ENCODE data around the gene IGFL3. TPM values are rescaled to one million over a fixed set of nuclear protein-coding genes. Genes with fewer than 3 reads are reported as not detected.

The IGFL3 gene
- polyA plus RNA-seq, 1 donor from 2014 or later: not detected

GRCh38 chr19:46160233-46160775, 35.8 kb upstream of the IGFL3 start:
- no peak for TF ChIP-seq REST (IDR thresholded peaks at IDR 0.05; ENCODE audit: borderline replicate concordance)
- Histone ChIP-seq H3K4me3 (ENCODE audit: low read length) (no peak overlapping the region), H2AFZ (ENCODE audit: low read depth, low read length) (no peak overlapping the region), H3K27me3 (ENCODE audit: insufficient read depth, low read depth, low read length) (no peaks in the 10 kb centered on the region), H3K27ac (ENCODE audit: low read length) (no peak overlapping the region), H3K36me3 (ENCODE audit: insufficient read depth, low read length) (no peaks in the 10 kb centered on the region), H3K4me2 (ENCODE audit: low read length) (no peak overlapping the region), H4K20me1 (ENCODE audit: insufficient read depth) (no peaks in the 10 kb centered on the region), H3K9ac (ENCODE audit: low read length) (no peak overlapping the region), H3K79me2 (replicated peaks; ENCODE audit: insufficient read depth, low read length) (no peaks in the 10 kb centered on the region), H3K9me3 (ENCODE audit: low read length) (no peaks in the 10 kb centered on the region), H3K9me2 (ENCODE audit: insufficient read depth, low read length) (no peaks in the 10 kb centered on the region), H3F3A (ENCODE audit: insufficient read depth, low read length, poor library complexity, severe bottlenecking) (no peaks in the 10 kb centered on the region)

GRCh38 chr19:46159418-46160232, 35.1 kb upstream of the IGFL3 start:
- Histone ChIP-seq H3K36me3 (ENCODE audit: insufficient read depth, low read length) (no peaks in the 10 kb centered on the region), H3K27me3 (ENCODE audit: insufficient read depth, low read depth, low read length) (no peaks in the 10 kb centered on the region), H3K9me2 (ENCODE audit: insufficient read depth, low read length) (no peaks in the 10 kb centered on the region), H3K9me3 (ENCODE audit: low read length) (no peaks in the 10 kb centered on the region), H4K20me1 (ENCODE audit: insufficient read depth) (no peaks in the 10 kb centered on the region), H3K79me2 (replicated peaks; ENCODE audit: insufficient read depth, low read length) (no peaks in the 10 kb centered on the region), H3K9ac (ENCODE audit: low read length) (no peak overlapping the region), H2AFZ (ENCODE audit: low read depth, low read length) (no peak overlapping the region), H3K4me2 (ENCODE audit: low read length) (no peak overlapping the region), H3K27ac (ENCODE audit: low read length) (no peak overlapping the region), H3F3A (ENCODE audit: insufficient read depth, low read length, poor library complexity, severe bottlenecking) (no peaks in the 10 kb centered on the region), H3K4me3 (ENCODE audit: low read length) (no peak overlapping the region)
- no peak for TF ChIP-seq RAD21 (conservative IDR thresholded peaks at IDR 0.05)
- TF ChIP-seq MXI1 (conservative IDR thresholded peaks at IDR 0.05; ENCODE audit: poor library complexity, severe bottlenecking): no peak
- no peak for TF ChIP-seq TAF1 (IDR thresholded peaks at IDR 0.05; ENCODE audit: low read depth)
- no peak for TF ChIP-seq SMC3 (conservative IDR thresholded peaks at IDR 0.05; ENCODE audit: poor library complexity)
- no peak for TF ChIP-seq REST (IDR thresholded peaks at IDR 0.05; ENCODE audit: borderline replicate concordance)
- no peak for TF ChIP-seq POLR2AphosphoS5 (IDR thresholded peaks at IDR 0.05)
- TF ChIP-seq EP300 (conservative IDR thresholded peaks at IDR 0.05; ENCODE audit: poor library complexity, severe bottlenecking): no peak
- TF ChIP-seq EZH2 (IDR thresholded peaks at IDR 0.05; ENCODE audit: borderline replicate concordance, insufficient read depth, low read length, poor library complexity, severe bottlenecking): no peak
- no peak for TF ChIP-seq CTCF (IDR thresholded peaks at IDR 0.05; ENCODE audit: poor library complexity, severe bottlenecking)
